HG03066 (cell line): Measurements from ENCODE around the gene BBS10.
"Not testable (repeated sequence)": the region's sequence is repeated elsewhere in the genome, so short reads cannot be mapped to it uniquely, and the experiment has no call there.

Source experiments
- ATAC-seq: cut with Tn5 transposase; IDR thresholded peaks from one replicate; pipeline ENCODE4 v1.9.1; 2021; ENCODE audit warnings: low read depth; ENCODE audit not compliant: unreplicated experiment

The BBS10 gene

GRCh38 chr12:76337583-76337982 is 10.6 kb downstream of the BBS10 start:
- no peak for ATAC-seq

DNA sequence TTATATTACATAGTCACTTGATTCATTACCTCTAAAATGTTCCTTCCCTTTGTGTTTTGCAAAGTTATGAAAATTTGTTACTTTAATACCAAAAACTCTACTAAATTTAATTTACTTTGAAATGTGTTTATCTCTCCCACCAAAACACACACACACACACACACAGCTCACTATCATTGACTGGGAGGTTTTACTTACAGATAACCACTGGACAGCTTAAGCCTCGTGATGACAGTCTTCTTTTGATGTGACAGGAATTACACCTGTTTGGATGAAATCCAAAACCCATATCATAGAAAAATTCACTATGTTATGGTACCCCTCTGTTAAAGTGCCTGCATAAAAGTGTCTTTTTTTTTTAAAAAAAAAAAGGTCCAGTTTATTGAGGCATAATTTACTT is 15.6 kb downstream of the BBS10 start:
- ATAC-seq = no peak

DNA sequence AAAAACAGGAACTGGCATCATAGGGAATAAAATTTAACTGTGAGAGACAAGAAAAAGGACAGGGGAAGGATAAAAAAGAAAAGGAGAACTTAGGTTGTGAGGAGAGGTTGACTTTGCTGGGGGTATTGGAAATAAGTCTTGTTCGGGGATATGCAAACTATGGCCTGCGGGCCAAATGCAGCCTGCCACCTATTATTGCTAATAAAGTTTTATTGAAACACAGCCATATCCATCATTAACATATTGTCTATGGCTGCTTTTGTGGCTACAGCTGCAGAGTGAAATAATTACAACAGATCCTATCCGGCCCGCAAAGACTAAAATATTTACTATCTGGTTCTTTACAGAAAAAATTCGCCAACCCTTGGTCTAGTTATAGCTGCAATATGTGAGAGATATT is 18.6 kb downstream of the BBS10 start:
- ATAC-seq = no peak

- no peak for ATAC-seq
These were observed 19.1 kb downstream of the BBS10 start for GRCh38 chr12:76329159-76329558.

DNA sequence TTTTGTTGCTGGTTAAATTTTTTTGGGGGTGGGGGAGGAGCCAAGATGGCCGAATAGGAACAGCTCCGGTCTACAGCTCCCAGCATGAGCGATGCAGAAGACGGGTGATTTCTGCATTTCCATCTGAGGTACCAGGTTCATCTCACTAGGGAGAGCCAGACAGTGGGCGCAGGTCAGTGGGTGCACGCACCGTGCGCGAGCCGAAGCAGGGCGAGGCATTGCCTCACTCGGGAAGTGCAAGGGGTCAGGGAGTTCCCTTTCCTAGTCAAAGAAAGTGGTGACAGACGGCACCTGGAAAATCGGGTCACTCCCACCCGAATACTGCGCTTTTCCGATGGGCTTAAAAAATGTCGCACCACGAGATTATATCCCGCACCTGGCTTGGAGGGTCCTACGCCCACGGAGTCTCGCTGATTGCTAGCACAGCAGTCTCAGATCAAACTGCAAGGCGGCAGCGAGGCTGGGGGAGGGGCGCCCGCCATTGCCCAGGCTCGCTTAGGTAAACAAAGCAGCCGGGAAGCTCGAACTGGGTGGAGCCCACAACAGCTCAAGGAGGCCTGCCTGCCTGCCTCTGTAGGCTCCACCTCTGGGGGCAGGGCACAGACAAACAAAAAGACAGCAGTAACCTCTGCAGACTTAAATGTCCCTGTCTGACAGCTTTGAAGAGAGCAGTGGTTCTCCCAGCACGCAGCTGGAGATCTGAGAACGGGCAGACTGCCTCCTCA is 28.5 kb downstream of the BBS10 start:
- not testable (repeated sequence) for ATAC-seq

DNA sequence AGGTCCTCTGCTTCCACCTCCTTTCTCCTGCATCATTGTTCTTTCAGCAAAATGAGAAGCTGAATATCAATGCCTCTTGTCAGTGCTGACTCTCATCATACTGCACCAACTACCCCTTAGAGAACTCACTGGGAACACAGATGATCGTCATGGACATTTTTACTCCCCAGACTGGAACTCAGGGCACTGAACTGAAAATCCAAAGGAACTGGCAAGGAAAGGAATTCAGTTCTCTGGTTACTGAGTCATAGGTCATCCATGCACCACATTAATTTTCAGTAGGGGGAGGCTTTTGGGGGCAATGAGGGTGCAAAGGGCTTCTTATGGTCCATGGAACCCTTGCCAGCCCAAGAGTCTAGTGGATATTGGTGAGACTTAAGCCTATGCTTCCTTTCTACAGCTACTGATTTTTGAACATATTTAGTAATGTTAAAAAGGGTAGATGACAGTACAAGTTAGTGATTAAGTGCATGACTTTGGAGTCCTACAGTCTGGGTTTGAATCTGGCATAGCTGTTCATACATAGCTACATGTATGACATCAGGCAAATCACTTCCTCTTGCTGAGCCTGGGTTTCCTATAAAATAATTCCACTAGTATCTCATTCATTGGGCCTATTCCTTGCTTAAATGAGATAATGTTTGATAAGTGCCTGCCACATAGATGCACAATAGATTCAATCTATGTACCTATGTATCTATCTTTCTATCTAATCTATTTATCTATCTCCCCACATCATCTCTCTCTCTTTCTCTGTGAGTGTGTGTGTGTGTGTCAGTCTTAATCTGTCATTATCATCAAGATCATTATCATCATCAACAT is 29.2 kb downstream of the BBS10 start:
- ATAC-seq = no peak

DNA sequence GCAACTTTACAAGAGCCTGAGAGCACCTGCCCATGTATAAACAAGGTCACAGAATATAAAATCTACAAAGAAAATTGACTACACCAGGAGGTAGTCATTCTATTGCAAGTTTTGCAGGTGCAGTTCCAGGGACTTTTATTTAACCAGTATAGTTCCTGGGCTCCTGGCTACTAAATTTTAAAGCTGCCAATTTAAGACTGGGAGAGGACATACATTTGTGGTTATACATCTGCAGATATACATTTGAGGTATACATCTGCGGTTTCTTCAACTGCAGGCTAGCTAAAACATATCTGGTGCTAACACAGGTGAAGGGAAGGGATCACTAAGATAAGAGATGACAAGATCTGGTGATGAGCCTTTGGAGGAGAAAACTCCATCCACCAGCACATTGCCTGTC is 30.2 kb downstream of the BBS10 start:
- ATAC-seq = no peak

DNA sequence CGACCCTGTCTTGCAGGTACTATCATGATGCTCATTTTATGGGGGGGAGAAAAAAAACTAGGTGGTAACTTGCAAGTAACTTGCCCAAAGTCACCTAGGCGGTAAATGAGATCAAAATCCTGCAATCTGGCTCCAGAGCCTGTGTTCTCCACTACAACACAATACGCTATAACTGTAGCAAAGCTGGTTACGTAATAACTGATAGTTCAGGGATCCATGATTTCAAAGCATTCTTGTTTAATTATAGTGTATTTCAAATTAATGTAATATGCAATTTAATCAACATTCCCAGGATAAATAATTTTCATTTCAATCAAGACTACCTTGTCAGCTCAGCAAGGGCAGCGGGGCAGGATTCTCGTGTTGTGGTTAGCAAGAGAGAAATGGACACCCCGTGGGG is 31.7 kb downstream of the BBS10 start:
- no peak for ATAC-seq

- ATAC-seq = no peak
These were observed 34.9 kb downstream of the BBS10 start for GRCh38 chr12:76313299-76313698.

GRCh38 chr12:76312315-76312714 is 35.9 kb downstream of the BBS10 start:
- no peak for ATAC-seq

GRCh38 chr12:76311796-76312195 is 36.4 kb downstream of the BBS10 start:
- no peak for ATAC-seq

GRCh38 chr12:76310110-76310509 is 38.1 kb downstream of the BBS10 start:
- no peak for ATAC-seq

DNA sequence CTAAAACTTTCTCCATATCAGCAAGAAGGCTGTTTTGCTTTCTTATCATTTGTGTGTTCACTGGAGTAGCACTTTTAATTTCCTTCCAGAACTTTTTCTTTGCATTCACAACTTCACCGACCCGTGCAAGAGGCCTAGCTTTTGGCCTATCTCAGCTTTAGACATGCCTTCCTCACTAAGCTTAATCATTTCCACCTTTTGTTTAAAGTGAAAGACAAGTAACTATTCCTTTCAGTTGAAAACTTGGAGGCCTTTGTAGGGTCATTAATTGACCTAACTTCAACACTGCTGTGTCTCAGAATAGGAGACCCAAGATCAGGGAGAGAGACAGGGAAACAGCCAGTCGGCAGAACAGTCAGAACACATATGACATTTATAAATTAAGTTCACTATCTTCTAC is 39.3 kb downstream of the BBS10 start:
- ATAC-seq = no peak

GRCh38 chr12:76307083-76307482 is 41.1 kb downstream of the BBS10 start:
- ATAC-seq = no peak

DNA sequence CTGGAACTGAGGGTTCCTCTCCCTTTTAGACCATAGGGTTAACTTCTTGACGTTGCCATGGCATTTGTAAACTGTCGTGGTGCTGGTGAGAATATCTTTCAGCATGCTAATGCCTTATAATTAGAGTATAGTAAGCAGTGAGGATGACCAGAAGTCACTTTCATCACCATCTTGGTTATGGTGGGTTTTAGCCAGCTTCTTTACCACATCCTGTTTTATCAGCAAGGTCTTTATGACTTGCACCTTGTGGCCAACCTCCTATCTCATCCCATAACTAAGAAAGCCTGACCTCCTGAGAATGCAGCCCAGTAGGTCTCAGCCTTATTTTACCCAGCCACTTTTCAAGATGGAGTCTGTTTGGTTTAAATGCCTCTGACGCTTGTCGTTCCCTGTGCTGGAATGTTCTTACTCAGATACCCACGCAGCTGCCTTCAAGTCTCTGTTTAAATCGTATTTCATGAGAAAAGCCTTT is 44.2 kb downstream of the BBS10 start:
- no peak for ATAC-seq

- no peak for ATAC-seq
These were observed 44.9 kb downstream of the BBS10 start for GRCh38 chr12:76303365-76303764.

GRCh38 chr12:76300297-76300665 is 47.9 kb downstream of the BBS10 start:
- ATAC-seq = no peak

DNA sequence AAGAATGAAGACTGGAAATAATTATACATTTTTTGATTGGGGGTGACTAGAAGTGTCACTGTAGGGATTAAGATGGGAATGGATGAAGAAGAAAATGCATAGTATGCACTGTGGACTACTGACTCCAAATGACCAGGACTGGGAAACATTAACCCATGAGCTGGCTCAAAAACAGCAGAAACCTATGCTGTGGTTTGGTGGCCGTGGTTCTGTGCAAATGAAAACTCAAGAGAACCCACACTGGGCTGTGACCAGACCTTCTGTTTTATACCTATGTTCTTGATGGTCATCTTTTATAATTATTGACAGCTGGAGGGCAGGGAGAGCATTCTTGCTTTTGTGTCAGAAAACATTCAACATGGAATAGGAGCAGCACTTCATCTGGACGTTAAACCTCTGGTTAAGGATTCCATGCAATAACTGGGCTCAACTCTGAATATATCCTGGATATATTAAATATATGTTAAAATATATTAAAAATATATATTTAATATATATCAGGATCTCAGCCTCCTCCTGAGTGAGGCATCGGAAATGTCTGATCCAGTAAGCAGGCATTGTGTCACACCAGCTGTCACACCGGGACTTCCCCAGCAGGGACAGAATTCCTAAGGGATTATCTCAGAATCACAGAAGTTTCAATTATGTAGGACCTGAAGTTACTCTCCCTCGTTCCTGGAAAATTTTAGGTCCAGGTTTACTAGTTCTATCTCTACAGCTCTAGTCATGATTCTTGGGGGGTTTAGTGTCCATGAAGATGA is 48.5 kb downstream of the BBS10 start:
- no peak for ATAC-seq
